Thoracic aorta (tissue), 2 donors: ENCODE data around the gene NFS1. TPM values are rescaled to one million over a fixed set of nuclear protein-coding genes. Genes with fewer than 3 reads are reported as not detected.
"Not testable (repeated sequence)": the region's sequence is repeated elsewhere in the genome, so short reads cannot be mapped to it uniquely, and the experiment has no call there.

Experiments
- ATAC-seq: fragments of 150-250 bp; one replicate; pipeline ENCODE4 v1.8.0; 2017; ENCODE audit warnings: low read depth; ENCODE audit not compliant: insufficient number of reproducible peaks, low FRiP score
- DNase-seq: peaks from one replicate; pipeline ENCODE4 v3.0.0-alpha.2; 2020; ENCODE audit warnings: low spot score
- H3K27ac ChIP-seq, 2 donors: fragments of 200-600 bp; sonication (generic); 1 replicate in 1 of 2; 2 replicates in 1 of 2; pipeline ENCODE4 v1.5.1; 2016; ENCODE audit warnings: mild to moderate bottlenecking in 2 of 2, moderate library complexity in 2 of 2
- H3K27me3 ChIP-seq: fragments of 200-600 bp; sonication (generic); replicated peaks from 2 replicates; pipeline ENCODE4 v1.6.0; 2016; ENCODE audit warnings: mild to moderate bottlenecking; ENCODE audit not compliant: insufficient read depth
- H3K36me3 ChIP-seq: fragments of 200-600 bp; sonication (generic); one replicate; pipeline ENCODE4 v1.5.1; 2016
- H3K4me1 ChIP-seq, 2 donors: fragments of 200-600 bp; sonication (generic); 1 replicate in 1 of 2; 2 replicates in 1 of 2; pipeline versions ENCODE4 v1.5.1 to v1.6.0; 2016; ENCODE audit warnings: low read depth in 2 of 2, mild to moderate bottlenecking in 1 of 2; ENCODE audit not compliant: control insufficient read depth in 1 of 2
- H3K4me3 ChIP-seq: fragments of 200-600 bp; sonication (generic); 2 replicates; pipeline ENCODE4 v1.5.1; 2016; ENCODE audit warnings: mild to moderate bottlenecking
- H3K9me3 ChIP-seq: fragments of 200-600 bp; sonication (generic); 2 replicates; pipeline ENCODE4 v1.5.1; 2016
- CTCF ChIP-seq: fragments of 200-600 bp; sonication (generic); IDR thresholded peaks from one replicate; pipeline ENCODE4 v1.5.1; 2019; ENCODE audit warnings: antibody characterized with exemption
- total RNA-seq, 2 donors: library from RNA; depleted of rRNA; stranded (reverse); fragments of >200 nt; gene quantifications; one replicate each; pipeline versions ENCODE4 v1.1.0 to v1.2.3, GENCODE V29; 2016

The NFS1 gene
- total RNA-seq, 2 donors from 2014 or later, result 11.5 to 19.4 TPM

DNA sequence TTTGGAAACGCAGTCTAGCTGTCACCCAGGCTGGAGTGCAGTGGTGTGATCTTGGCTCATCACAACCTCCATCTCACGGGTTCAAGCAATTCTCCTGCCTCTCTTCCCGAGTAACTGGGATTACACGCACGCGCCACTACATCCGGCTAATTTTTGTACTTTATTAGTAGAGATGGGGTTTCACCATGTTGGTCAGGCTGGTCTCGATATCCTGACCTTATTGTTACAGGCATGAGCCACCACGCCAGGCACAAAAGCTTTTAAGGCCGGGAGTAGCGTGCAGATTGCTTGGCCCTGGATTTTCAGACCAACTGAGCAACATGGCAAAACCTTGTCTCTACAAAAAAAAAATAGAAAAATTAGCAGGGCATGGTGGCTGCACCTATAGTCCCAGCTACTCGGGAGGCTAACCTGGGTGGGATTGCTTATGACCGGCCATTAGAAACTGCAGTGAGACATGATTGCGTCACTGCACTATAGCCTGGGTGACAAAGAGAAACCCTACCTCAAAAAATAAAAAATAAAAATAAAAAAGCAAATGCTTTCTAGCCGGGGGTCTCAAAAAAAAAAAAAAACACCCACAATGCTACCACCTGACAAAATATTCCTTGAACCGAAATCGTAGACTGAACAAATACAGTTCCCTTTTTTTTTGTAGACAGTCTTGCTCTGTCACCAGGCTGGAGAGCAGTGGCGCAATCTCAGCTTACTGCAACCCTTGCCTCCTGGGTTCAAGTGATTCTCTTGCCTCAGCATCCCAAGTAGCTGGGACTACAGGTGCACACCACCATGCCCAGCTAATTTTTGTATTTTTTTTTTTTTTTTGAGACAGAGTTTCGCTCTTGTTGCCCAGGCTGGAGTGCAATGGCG, 27.9 kb upstream of the NFS1 start:
- no peak for ATAC-seq
- no peak for DNase-seq
- Histone ChIP-seq H3K4me1 (peaks cover 13 to 29% of the 10 kb centered on the region in 2 donors), H3K27me3 (no peaks in the 10 kb centered on the region), H3K9me3 (no peaks in the 10 kb centered on the region), H3K36me3 (peaks cover 75% of the 10 kb centered on the region), H3K4me3 (no peak overlapping the region), H3K27ac (no peak overlapping the region)
- no peak for TF ChIP-seq CTCF

GRCh38 chr20:35724321-35725230, 25.4 kb upstream of the NFS1 start:
- no peak for TF ChIP-seq CTCF
- peaks cover 4 to 17% of the 10 kb centered on the region in 2 donors for H3K4me1 ChIP-seq
- H3K27ac ChIP-seq, result no peak overlapping the region
- no peaks in the 10 kb centered on the region for H3K9me3 ChIP-seq
- H3K27me3 ChIP-seq, result no peaks in the 10 kb centered on the region
- DNase-seq (no peak), ATAC-seq (no peak)
- H3K4me3 ChIP-seq, result no peak overlapping the region
- H3K36me3 ChIP-seq, result peaks cover 84% of the 10 kb centered on the region

DNA sequence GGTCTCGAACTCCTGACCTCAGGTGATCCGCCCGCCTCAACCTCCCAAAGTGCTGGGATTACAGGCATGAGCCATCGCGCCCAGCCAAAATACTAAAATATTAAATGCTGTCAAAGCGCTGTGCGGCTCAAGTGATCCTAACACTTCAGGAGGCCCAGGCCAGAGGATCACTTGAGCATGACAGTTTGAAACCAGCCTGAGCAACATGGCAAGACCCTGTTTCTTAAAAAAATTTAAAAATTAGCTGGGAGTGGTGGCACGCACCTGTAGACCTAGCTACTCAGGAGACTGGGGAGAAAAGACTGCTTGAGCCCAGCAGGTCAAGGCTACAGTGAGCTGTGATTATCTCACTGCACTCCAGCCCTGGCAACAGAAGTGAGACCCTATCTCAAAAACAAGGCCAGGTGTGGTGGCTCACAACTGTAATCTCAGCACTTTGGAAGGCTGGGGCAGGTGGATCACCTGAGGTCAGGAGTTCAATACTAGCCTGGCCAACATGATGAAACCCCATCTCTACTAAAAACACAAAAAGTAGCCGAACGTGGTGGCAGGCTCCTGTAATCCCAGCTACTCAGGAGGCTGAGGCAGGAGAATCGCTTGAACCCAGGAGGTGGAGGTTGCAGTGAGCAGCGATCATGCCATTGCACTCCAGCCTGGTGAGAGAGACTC, 24.6 kb upstream of the NFS1 start:
- H3K9me3 ChIP-seq, ATAC-seq, H3K27ac ChIP-seq, DNase-seq, H3K4me3 ChIP-seq, H3K27me3 ChIP-seq: not testable (repeated sequence)
- Histone ChIP-seq H3K4me1 (peaks cover 0 to 12% of the 10 kb centered on the region in 2 donors), H3K36me3 (peaks cover 87% of the 10 kb centered on the region)

DNA sequence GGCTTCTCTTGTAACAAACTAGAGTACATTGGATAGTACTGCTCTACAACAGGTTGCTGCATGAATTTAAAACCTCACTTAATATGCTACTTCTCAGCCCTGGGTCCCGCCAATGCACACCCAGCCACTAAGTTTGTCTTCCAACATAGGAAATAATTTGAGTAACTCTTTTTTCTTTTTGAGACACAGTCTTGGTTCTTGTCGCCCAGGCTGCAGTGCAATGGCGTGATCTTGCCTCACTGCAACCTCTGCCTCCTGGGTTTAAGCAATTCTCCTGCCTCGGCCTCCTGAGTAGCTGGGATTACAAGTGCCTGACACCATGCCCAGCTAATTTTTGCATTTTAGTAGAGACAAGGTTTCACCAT, 24.1 kb upstream of the NFS1 start:
- H3K9me3 ChIP-seq, H3K27ac ChIP-seq, H3K27me3 ChIP-seq, DNase-seq, ATAC-seq, H3K4me3 ChIP-seq: not testable (repeated sequence)
- Histone ChIP-seq H3K36me3 (peaks cover 84% of the 10 kb centered on the region), H3K4me1 (peaks cover 0 to 12% of the 10 kb centered on the region in 2 donors)

DNA sequence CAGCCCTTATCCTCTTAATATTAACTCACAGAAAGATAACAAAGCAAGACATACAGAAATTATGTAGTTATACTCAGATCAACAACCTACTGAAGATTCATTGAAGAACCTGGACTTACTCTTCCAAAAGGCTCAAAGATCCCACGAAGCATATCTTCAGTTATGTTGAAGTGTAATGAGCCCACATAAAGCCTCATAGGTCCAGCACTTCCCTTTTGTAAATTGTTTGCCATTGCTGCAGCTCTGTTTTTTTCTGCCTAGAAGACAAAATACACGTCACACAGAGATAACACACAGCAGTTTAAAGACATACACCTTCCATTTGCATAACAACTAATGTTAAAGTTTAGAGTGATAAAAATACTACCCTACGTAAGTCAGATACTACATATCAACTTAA, 22.5 kb upstream of the NFS1 start:
- no peak for TF ChIP-seq CTCF
- DNase-seq (no peak), ATAC-seq (no peak)
- Histone ChIP-seq H3K9me3 (no peaks in the 10 kb centered on the region), H3K4me3 (no peak overlapping the region), H3K27me3 (no peaks in the 10 kb centered on the region), H3K27ac (no peak overlapping the region), H3K4me1 (peaks cover 0 to 15% of the 10 kb centered on the region in 2 donors), H3K36me3 (peaks cover 88% of the 10 kb centered on the region)
